GM21619 (cell line): ENCODE data around the gene HAPLN2.
"Not testable (repeated sequence)": the region's sequence is repeated elsewhere in the genome, so short reads cannot be mapped to it uniquely, and the experiment has no call there.

Source experiments
- ATAC-seq: cut with Tn5 transposase; IDR thresholded peaks from one replicate; pipeline ENCODE4 v1.9.1; 2021; ENCODE audit not compliant: unreplicated experiment

Gene HAPLN2

DNA sequence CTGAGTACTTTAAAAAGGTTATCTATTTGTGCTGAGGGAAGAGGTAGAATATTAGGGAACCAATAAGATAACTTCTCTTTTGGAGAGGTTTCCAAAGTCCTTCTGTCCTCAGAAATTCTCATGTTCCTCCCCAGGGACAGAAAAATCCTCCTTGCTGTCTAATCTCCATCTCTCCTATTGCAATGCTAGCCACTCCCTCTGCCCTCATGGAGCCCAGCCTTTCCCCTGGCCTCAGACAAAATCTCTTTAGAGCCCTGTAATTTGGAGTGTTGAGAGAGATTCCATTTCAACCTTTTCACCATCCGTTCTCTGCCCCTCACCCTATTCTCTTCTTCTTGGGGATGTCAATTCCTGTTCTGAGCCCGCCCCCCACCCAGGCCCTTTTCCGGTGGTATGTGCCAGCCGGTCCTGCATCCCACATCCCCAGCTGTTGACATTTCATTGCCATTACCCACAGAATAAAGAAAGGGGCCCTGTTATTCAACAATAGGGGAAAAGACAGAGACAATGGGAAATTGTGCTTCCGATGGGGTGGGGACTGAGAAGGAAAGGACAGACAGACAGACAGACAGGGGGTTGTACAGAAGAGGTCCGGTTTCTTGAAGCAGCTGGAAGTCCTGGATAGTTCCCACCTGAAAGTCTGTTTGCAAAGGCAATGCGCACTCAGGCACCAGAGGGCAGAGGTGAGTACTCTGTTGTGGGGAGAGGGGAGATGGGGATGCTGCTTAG, at the start of gene HAPLN2:
TSS of gene HAPLN2 (plus strand) at position 563 of the 729 bp plus-strand sequence. CDS start 4,076 bp downstream, outside the sequence.
- no peak for ATAC-seq

DNA sequence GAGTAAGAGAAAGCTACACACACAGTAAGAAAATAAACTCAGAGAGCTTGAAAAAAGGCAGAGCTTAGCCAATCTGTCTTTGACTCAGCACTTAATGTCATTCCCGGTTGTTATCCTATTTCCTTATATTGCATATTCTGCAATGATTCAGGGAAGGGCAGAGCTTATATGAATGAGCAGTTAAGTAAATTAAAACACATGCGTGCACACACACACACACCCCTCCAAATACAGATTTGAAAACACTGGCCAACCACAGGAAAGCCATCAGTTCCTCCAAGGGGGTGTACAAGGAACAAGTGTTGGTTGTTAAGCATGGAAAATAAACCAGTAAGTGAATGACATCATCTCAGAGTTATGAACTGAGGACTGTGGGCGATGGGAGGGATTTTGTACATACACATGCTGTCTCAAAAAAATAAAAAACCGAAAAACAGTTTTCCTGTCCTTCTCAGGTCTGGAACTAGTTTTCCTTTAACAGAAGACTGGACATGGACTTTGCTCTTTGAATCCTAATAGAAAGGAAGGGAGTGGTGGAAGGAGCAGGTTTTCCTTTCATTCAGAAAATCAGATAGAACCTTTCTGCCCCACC, 47.9 kb upstream of the HAPLN2 start:
- no peak for ATAC-seq

DNA sequence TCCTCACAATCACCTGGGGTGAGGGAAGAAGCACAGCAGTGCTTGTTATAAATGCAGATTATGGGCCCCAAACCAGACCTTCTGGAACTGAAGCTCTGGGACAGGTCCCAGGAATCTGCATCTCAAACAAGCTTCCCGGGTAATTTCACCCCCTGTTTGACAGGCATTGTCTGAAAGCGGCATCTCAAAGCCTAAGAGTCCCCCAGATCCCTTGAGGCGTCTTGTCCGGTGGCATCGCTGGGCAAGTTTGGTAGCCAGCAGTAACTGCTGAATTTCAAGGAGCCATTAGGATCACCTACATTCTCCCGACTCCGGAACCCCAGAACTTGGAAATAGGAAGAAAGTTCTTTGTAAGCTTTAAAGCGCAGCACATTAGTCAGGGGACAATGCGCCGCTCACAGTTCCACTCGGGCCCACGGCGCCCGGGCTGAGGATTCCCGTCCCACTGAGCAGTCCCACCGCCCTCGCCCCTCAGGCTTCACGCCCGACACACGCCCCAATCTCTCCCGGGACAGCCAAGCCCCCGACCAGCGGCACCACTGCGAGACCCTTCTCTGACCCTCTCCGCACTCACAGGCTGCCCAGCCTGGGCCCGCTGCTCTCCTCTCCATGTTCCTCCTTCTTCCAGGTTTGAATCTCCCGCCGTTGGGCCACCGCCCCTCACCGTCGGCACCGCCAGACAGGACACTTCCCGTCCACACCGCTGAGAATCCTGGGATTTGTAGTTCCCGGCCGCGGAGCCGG, 47.1 kb upstream of the HAPLN2 start, which contains the start of gene IQGAP3:
TSS of gene IQGAP3 (minus strand) at position 647 of the 744 bp plus-strand sequence. CDS start at position 611, 36 bp downstream.
- peak; percentile 79 for ATAC-seq

DNA sequence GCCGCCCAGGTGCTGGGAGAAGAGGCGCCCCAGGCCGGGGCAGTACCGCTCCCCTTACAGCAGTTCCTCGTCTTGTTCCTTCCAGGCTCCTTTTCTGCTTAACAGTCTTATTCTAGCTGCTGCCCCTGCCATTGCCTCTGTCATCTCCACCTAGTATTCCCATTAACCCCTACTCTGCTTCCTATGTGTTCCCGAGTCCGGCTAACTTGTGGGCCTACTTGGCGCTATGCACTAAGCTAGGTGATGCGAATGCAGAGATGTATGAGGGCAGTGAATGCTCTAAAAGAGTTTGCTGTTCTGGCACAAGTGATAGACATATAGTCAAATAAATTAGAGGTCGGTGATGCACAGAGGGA, 46.6 kb upstream of the HAPLN2 start:
- no peak for ATAC-seq

DNA sequence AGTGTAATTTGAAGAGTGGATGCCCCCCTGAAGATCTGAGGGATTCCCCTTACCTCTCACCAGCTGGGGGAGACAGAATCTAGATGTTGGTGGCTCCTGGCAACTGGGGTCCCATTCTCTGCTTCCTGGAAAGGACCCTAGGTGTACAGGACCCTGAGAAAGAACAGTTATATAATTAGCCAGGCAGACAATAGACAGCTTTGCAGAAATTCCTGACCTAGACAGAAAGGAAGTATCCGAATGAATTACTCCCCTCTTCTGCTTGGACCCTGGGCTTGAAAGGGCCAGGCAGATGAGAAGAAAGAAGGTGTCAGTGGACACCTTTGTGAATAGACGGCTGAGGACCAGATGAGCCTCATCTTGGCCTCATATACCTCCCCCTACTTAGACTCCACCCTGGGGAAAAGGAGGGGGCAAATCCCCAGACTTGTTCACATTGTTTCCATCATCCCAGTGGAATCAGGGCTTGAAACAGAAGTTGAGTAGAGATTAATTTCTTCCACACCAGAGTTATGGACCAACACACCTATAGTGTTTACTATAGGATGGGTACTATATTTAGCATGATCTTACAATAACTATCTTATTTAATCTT, 45.1 kb upstream of the HAPLN2 start:
- no peak for ATAC-seq

DNA sequence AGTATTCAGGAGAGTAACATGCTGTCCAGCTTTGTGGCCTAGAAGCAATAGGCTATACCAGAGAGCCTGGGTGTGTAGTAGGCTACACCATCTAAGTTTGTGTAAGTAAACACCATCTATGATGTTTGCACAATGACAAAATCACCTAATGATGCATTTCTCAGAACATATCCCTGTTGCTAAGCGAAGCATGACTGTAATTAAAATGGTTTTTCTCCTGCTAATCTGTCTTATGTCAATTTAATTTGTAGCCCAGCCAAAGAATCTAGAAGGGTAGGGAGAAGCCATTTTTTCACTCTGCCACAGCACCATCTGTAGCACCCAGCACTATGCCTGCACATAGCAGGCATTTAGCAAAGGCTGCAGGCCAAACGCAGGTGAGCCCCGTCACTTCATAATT, 41.7 kb upstream of the HAPLN2 start:
- ATAC-seq, result no peak

DNA sequence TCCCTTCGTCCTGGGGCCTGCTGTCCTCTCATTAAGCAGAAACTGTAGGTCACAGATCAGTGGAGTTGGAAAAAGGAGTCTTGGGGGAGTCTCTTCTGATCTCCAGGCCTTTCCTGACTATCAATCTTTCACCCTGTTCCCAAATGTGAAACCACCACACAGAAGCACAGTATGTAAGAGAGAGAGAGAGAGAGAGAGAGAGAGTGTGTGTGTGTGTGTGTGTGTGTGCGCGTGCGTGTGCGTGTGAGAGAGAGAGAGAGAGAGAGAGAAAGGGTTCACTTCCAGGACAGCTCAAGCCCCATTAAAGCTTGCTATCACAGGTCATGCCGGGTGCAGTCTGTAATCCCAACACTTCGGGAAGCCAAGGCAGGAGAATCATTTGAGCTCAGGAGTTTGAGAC, 41.2 kb upstream of the HAPLN2 start:
- no peak for ATAC-seq

DNA sequence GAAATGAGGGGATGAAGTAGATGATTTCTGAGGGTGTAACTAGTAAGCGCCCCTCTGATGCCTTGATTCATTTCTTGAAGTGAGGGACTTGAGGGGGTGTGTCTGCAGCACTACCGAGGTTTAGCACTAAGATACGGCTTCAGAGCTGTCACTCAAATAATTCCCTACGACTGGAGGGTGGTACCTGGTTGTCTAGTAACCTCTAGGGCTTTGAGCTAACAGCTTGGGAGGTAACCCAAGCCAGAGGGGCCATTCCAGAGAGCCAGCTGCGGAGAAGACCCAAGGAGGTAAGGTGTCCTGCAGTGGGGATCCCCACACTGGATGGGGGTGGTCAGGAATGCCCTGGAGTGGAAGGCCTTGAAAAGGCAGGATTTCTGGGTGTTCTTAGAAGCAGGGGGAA, 39.7 kb upstream of the HAPLN2 start, which contains the start of gene TTC24:
TSS of gene TTC24 (plus strand) at position 252 of the 400 bp plus-strand sequence. CDS start 1,642 bp downstream, outside the sequence.
- no peak for ATAC-seq

DNA sequence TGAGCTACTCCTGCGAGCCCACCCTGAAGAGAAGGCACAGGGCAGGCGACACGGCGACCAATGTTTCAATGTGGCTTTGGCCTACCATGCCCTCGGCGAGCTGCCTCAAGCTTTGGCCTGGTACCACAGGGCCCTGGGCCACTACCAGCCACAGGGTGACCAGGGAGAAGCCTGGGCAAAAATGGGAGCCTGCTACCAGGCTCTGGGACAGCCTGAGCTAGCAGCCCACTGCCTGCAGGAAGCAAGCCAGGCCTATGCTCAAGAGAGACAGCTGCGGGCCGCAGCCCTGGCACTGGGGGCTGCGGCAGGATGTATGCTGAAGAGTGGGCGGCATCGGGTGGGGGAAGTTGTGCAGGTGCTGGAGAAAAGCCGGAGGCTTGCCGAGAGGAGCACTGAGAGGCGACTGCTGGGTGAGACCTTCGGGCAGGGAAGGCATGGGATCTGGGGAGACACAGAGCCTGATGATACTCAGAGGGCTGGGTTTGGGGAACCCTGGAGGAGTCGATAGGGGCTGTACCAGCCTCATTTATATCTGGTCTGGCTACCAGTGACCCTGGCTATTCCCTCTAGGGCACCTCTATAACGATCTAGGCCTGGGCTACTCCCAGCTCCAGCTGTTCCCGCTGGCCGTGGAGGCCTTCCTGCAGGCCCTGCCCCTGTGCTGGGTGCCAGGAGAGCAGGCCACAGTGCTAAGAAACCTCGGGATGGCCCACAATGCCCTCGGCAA, 37.4 kb upstream of the HAPLN2 start:
- ATAC-seq, result no peak

DNA sequence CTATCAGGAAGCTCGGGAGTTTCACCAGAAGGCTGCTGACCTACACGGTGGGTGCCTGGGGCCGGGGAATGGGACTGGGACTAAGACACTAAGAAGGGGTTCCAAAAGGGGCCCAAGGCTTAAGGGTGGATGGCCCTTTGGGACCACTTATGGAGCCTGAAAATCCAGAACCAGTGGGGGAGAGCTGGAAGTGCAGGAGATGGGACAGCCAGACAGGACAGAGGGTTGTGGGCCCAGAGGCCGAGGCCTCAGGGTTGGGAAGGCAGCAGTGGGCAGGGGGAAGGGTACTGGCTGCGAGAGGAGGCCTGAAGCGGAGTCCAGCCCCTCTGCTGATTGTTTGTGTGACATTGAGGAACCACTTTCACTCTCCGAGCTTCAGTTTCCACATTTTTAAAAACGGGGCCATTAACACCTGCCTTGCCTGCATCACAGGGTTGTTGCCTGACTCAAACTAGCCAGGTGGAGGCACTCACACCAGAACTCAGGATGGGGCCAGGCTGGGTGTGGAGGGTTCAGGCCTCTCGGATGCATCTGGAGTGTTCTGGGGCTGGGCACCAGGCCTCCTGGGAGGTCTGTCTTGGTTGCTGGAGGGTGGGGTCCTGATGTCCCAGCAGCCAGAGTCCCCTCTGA, 36.7 kb upstream of the HAPLN2 start:
- no peak for ATAC-seq

DNA sequence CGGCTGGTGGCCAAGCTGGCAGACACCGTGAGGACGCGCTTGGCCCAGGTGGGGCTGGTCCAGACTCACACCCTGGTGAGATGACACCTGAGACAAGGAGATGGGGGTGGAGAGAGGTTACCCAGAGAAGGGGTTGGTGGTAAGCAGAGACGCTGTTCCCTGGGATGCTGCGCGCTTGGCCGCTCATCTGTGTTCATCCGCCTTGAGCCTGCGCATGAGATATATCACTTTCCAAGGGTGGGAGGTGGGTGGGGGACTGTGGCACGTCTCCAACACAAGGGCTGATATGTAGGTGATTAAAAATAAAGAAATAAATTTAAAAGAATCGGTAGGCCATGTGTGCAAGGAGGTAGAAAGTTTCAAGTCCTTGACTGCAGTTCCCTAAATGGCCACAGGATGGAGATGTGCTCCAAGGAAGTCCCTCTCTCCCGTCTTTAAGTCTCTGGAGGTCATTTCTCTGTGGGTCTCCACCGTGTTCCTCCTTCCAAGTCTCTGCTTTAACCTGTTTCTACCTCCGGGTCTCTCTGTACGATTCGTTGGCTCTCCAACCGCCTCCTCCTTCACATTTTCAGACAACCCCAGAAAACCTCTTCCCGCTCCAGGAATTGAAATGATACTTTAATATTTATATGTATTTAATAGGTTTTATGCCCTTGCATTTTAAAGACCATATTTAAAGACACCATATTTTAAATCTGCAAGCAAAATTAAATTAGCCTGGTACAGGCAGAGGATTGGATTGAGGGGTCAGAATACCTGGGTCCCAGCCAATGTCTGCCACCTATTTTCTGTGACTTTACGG, 35.2 kb upstream of the HAPLN2 start:
- no peak for ATAC-seq

DNA sequence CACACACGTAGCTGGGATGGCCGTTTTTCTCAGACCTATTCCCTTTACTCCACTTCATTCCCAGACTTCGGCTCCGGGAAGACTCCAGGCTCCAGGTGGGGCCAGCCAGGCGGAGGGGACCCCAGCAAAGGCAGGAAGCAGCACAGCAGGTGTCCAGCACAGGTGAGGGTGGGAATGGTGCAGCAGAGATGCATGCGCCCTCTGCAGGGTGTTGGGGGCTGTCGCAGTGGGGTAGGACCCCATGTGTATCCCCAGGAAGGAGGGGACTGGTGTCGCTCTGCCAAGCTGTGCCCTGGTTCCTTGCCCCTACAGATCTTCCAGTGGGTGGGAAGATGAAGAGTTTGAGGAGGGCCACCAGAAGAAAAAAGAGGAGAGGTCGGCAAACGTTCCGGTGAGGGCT, 34.4 kb upstream of the HAPLN2 start:
- no peak for ATAC-seq

DNA sequence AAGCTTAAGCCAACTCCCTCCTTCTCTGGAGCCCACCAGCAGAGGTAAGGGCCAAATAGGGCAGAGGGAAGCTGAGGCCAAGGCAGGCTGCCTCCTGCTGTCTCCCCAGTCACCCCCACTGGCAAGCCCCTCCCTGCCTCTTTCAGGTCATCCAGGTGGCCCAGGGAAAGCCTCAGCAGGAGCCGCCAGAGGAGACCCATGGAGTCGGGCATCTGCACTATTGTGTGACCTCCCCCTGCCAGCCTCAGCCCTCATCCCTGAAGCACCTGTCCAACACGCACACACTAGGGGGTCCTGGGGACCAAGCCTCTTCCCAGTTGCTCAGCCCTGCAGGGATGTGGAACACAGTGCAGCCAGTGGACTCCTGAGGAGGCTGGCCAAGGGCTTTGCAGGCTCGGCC, 32.9 kb upstream of the HAPLN2 start:
- no peak for ATAC-seq

DNA sequence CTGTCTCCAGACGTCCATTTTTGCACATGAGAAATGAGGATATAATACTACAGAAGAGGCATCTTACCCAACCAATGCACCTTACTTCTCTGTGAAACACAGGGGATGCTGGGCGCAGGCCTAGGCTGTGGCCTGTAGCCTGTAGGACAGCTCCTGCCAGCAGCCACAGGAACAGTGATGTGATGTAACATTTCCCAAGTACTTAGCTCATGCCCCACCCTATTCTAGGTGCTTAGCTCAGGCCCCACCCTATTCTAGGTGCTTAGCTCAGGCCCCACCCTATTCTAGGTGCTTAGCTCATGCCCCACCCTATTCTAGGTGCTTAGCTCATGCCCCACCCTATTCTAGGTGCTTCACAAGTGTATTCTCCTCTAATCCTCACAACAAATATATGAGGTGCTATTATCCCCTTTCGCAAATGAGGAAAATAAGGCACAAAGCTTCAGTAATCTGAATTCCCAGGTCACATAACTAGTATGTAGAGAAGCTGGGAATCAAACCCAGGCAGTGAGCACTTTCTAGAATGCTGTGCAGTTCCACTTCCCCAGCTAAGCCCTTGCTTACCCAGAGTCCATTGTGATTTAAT, 32.2 kb upstream of the HAPLN2 start:
- ATAC-seq, result no peak

DNA sequence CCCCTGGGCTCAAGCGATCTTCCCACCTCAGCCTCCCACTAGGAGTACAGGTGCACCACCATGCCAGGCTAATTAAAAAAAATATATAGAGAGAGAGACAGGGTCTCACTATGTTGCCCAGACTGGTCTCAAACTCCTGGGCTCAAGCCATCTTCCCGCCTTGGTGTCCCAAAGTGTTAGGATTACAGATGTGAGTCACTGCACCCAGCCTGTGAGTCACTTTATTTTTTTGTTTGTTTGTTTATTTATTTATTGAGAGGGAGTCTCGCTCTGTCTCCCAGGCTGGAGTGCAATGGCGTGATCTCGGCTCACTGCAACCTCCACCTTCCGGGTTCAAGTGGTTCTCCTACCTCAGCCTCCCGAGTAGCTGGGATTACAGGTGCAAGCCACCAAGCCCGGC, 31.3 kb upstream of the HAPLN2 start:
- ATAC-seq, result not testable (repeated sequence)

DNA sequence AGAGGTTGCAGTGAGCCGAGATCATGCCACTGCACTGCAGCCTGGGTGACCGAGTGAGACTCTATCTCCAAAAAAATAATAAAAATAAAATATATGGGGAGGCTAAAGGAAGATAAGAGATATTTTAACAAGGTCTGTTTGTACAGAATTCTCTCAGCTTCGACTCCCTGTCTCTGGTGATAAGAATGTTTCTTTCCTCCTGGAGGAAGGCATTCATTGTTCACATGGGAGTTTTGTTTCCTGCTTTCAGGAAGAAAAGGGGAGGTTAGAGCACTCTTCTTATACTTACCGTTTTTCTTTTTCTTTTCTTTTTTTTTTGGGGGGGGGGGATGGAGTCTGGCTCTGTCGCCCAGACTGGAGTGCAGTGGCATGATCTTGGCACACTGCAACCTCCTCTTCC, 29.7 kb upstream of the HAPLN2 start:
- ATAC-seq, result no peak

DNA sequence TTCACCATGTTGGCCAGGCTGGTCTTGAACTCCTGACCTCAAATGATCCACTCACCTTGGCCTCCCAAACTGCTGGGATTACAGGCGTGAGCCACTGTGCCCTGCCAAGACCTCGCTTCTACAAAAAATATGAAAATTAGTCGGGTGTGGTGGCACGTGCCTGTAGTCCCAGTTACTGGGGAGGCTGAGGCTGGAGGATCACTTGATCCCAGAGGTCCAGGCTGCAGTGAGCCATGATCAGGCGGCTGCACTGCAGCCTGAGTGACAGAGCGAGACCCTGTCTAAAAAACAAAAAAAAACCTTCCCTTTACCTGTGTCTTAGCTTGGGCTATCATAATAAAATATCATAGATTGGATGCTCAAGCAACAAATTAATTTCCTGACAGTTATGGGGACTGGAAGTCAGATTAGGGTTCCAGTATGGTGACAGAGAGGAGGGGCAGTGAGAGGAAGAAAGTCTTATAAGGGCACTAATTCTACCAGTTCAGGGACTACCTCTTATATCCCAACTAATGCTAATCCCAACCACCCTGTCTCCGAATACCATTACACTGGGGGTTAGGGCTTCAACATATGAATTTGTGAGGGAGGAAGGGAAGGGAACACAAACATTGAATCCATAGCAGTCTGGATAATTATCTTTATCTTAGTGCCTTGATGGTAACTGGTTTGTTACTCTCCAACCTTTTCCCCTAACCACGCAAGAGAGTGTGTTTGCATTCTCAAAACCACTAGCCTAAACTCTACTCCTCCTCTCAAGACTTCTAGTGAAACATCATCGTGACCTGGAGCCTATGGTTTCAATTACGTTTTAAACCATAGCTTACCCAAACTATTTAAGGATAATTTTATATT, 28.7 kb upstream of the HAPLN2 start:
- ATAC-seq, result no peak

DNA sequence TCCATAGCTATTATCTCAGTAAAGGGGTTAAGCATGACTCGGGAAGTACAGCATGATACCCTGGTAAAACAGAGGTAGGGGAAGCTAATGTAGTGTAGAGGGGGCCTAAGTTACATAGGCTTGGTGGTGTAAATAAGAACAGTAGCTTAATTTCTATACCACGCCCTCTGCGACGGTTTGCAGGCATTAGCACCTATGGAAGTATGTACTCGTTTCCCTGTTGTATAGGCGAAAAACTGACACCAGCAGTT, 28.1 kb upstream of the HAPLN2 start:
- peak; percentile 5 for ATAC-seq
